Neural cell (in vitro differentiated cells): ENCODE results near the gene NFASC. TPM values are rescaled to one million over a fixed set of nuclear protein-coding genes. Genes with fewer than 3 reads are reported as not detected.
A peak's percentile ranks its signal among the peaks of the same experiment; 100 is the strongest.

Experiments used
- H2AFZ ChIP-seq: fragments of 200-600, 300-800 bp; sonication (generic), shearing (Covaris generic); 2 replicates; pipeline ENCODE4 v1.6.0; 2014; ENCODE audit warnings: low read depth, mild to moderate bottlenecking, antibody characterized with exemption, low read length, moderate library complexity
- H3F3A ChIP-seq: fragments of 200-600 bp; shearing (Covaris generic); 2 replicates; pipeline ENCODE4 v1.6.1; 2016; ENCODE audit warnings: mild to moderate bottlenecking, moderate library complexity, mixed read lengths, antibody characterized with exemption, low read length; ENCODE audit not compliant: insufficient read depth, poor library complexity, severe bottlenecking
- H3K27ac ChIP-seq: fragments of 200-600, 300-800 bp; sonication (generic), shearing (Covaris generic); 2 replicates; pipeline ENCODE4 v1.5.1; 2014; ENCODE audit warnings: mild to moderate bottlenecking, low read length, moderate library complexity
- H3K27me3 ChIP-seq: fragments of 300-800, 200-600 bp; sonication (generic), shearing (Covaris generic); 2 replicates; pipeline ENCODE4 v1.6.0; 2014; ENCODE audit warnings: mild to moderate bottlenecking, low read depth, low read length, moderate library complexity; ENCODE audit not compliant: insufficient read depth
- H3K36me3 ChIP-seq: fragments of 300-800, 200-600 bp; sonication (generic), shearing (Covaris generic); 2 replicates; pipeline ENCODE4 v1.5.1; 2014; ENCODE audit warnings: mild to moderate bottlenecking, antibody characterized with exemption, low read length, moderate library complexity; ENCODE audit not compliant: insufficient read depth
- H3K4me2 ChIP-seq: fragments of 300-800, 200-600 bp; sonication (generic), shearing (Covaris generic); 2 replicates; pipeline ENCODE4 v1.6.0; 2014; ENCODE audit warnings: mild to moderate bottlenecking, low read length
- H3K4me3 ChIP-seq: fragments of 300-800, 200-600 bp; sonication (generic), shearing (Covaris generic); 2 replicates; pipeline ENCODE4 v1.5.1; 2014; ENCODE audit warnings: mild to moderate bottlenecking, low read length, moderate library complexity
- H3K79me2 ChIP-seq: fragments of 200-600 bp; shearing (Covaris generic); replicated peaks from 2 replicates; pipeline ENCODE4 v1.6.0; 2014; ENCODE audit warnings: mild to moderate bottlenecking, low read length, moderate library complexity; ENCODE audit not compliant: insufficient read depth
- H3K9ac ChIP-seq: fragments of 300-800, 200-600 bp; sonication (generic), shearing (Covaris generic); 2 replicates; pipeline ENCODE4 v1.6.1; 2016; ENCODE audit warnings: mild to moderate bottlenecking, low read length, mixed read lengths
- H3K9me2 ChIP-seq: fragments of 200-600 bp; shearing (Covaris generic); 2 replicates; pipeline ENCODE4 v1.6.1; 2016; ENCODE audit warnings: mild to moderate bottlenecking, low read length, mixed read lengths; ENCODE audit not compliant: insufficient read depth
- H3K9me3 ChIP-seq: fragments of 200-600, 300-800 bp; sonication (generic), shearing (Covaris generic); 2 replicates; pipeline ENCODE4 v1.6.1; 2016; ENCODE audit warnings: mild to moderate bottlenecking, mixed run types, low read length, moderate library complexity, mixed read lengths
- H4K20me1 ChIP-seq: fragments of 200-600 bp; shearing (Covaris generic); 2 replicates; pipeline ENCODE4 v1.6.1; 2016; ENCODE audit warnings: mild to moderate bottlenecking, mixed run types; ENCODE audit not compliant: insufficient read depth
- EP300 ChIP-seq: fragments of 450-650 bp; conservative IDR thresholded peaks from 2 replicates; pipeline ENCODE4 v1.6.1; 2014; ENCODE audit warnings: antibody characterized with exemption, mild to moderate bottlenecking, moderate library complexity; ENCODE audit not compliant: poor library complexity, severe bottlenecking
- EZH2 ChIP-seq: fragments of 200-600, 300-800 bp; shearing (Covaris generic), sonication (generic); IDR thresholded peaks from 2 replicates; pipeline ENCODE4 v1.6.1; 2014; ENCODE audit warnings: antibody characterized with exemption, low read length, borderline replicate concordance, mild to moderate bottlenecking; ENCODE audit not compliant: insufficient read depth, poor library complexity, severe bottlenecking
- MXI1 ChIP-seq: fragments of 450-650 bp; conservative IDR thresholded peaks from 2 replicates; pipeline ENCODE4 v1.6.1; 2014; ENCODE audit warnings: antibody characterized with exemption, mild to moderate bottlenecking; ENCODE audit not compliant: poor library complexity, severe bottlenecking
- POLR2AphosphoS5 ChIP-seq: IDR thresholded peaks from 2 replicates; pipeline ENCODE4 v1.6.1; 2012
- RAD21 ChIP-seq: fragments of 450-650 bp; conservative IDR thresholded peaks from 2 replicates; pipeline ENCODE4 v1.6.1; 2014; ENCODE audit warnings: antibody characterized with exemption, mild to moderate bottlenecking, moderate library complexity
- SMC3 ChIP-seq: fragments of 450-650 bp; conservative IDR thresholded peaks from 2 replicates; pipeline ENCODE4 v1.6.1; 2014; ENCODE audit warnings: antibody characterized with exemption, mild to moderate bottlenecking, moderate library complexity; ENCODE audit not compliant: poor library complexity
- TAF1 ChIP-seq: IDR thresholded peaks from 2 replicates; pipeline ENCODE4 v1.6.1; 2012; ENCODE audit warnings: low read depth
- polyA plus RNA-seq: library from polyadenylated mRNA; depleted of rRNA; stranded (reverse); fragments of >200 nt; gene quantifications from 2 replicates; pipeline ENCODE4 v1.2.3, GENCODE V29; 2014
- TF ChIP-seq, protein P1 (sequence below): fragments of 450-650 bp; IDR thresholded peaks from 2 replicates; pipeline ENCODE4 v1.5.1; 2014; ENCODE audit warnings: antibody characterized with exemption, mild to moderate bottlenecking, moderate library complexity; ENCODE audit not compliant: poor library complexity, severe bottlenecking
- TF ChIP-seq, protein P2 (sequence below): IDR thresholded peaks from 2 replicates; pipeline ENCODE4 v1.6.1; 2012; ENCODE audit warnings: borderline replicate concordance

The NFASC gene
- polyA plus RNA-seq, 1 donor from 2014 or later = 23.9 TPM

DNA sequence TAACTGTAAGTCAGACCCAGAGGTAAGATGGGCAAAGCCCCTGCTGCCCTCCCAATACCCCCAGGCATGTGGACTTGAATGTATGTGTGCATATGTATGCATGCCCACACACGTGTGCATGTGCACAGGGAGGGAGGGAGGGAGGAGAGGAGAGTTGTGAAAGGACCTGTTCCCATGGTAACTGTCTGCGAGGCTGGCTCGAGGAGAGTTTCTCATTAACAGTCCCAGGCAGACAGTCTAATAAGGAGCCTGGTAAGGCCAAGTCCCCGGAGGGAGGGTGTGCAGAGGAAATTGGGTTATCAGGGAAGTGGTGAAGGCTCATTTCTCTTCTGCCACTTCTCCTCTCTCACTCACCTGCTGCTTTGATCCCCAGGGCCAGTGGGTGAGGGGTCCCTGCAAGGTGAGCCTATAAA lies 74.9 kb downstream of the NFASC start:
- no peak overlapping the region for H2AFZ ChIP-seq

DNA sequence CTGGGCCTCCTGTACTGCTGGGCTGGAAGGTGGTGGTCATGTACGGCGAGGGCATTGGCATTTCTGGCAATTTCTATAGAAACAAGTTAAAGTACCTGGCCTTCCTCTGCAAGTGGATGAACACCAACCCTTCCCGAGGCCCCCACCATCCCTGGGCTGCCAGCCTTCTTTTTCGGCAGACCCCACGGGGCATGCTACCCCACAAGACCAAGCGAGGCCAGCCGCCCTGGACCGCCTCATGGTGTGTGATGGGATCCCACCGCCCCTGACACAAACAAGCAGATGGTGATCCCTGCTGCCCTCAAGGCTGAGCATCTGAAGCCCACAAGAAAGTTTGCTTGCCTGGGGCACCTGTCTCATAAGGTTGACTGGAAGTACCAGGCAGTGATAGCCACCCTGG lies 76.0 kb downstream of the NFASC start:
- no peaks in the 10 kb centered on the region for H3K36me3 ChIP-seq
- H3K4me2 ChIP-seq = no peak overlapping the region
- no peaks in the 10 kb centered on the region for H3K79me2 ChIP-seq
- peak overlapping the region; percentile 52 for H3K9ac ChIP-seq
- no peaks in the 10 kb centered on the region for H3K27me3 ChIP-seq
- TF ChIP-seq, protein P1, sequence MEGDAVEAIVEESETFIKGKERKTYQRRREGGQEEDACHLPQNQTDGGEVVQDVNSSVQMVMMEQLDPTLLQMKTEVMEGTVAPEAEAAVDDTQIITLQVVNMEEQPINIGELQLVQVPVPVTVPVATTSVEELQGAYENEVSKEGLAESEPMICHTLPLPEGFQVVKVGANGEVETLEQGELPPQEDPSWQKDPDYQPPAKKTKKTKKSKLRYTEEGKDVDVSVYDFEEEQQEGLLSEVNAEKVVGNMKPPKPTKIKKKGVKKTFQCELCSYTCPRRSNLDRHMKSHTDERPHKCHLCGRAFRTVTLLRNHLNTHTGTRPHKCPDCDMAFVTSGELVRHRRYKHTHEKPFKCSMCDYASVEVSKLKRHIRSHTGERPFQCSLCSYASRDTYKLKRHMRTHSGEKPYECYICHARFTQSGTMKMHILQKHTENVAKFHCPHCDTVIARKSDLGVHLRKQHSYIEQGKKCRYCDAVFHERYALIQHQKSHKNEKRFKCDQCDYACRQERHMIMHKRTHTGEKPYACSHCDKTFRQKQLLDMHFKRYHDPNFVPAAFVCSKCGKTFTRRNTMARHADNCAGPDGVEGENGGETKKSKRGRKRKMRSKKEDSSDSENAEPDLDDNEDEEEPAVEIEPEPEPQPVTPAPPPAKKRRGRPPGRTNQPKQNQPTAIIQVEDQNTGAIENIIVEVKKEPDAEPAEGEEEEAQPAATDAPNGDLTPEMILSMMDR = no peak
- TF ChIP-seq EP300 = no peak
- no peak for TF ChIP-seq TAF1
- no peak for TF ChIP-seq RAD21
- TF ChIP-seq MXI1 = no peak
- no peak for TF ChIP-seq EZH2
- no peak for TF ChIP-seq POLR2AphosphoS5
- no peak for TF ChIP-seq SMC3
- TF ChIP-seq, protein P2, sequence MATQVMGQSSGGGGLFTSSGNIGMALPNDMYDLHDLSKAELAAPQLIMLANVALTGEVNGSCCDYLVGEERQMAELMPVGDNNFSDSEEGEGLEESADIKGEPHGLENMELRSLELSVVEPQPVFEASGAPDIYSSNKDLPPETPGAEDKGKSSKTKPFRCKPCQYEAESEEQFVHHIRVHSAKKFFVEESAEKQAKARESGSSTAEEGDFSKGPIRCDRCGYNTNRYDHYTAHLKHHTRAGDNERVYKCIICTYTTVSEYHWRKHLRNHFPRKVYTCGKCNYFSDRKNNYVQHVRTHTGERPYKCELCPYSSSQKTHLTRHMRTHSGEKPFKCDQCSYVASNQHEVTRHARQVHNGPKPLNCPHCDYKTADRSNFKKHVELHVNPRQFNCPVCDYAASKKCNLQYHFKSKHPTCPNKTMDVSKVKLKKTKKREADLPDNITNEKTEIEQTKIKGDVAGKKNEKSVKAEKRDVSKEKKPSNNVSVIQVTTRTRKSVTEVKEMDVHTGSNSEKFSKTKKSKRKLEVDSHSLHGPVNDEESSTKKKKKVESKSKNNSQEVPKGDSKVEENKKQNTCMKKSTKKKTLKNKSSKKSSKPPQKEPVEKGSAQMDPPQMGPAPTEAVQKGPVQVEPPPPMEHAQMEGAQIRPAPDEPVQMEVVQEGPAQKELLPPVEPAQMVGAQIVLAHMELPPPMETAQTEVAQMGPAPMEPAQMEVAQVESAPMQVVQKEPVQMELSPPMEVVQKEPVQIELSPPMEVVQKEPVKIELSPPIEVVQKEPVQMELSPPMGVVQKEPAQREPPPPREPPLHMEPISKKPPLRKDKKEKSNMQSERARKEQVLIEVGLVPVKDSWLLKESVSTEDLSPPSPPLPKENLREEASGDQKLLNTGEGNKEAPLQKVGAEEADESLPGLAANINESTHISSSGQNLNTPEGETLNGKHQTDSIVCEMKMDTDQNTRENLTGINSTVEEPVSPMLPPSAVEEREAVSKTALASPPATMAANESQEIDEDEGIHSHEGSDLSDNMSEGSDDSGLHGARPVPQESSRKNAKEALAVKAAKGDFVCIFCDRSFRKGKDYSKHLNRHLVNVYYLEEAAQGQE = no peak
- H3K27ac ChIP-seq = peak overlapping the region; percentile 89
- H4K20me1 ChIP-seq = no peaks in the 10 kb centered on the region
- peak overlapping the region; percentile 55 for H3K4me3 ChIP-seq
- no peak overlapping the region for H2AFZ ChIP-seq
- H3K9me2 ChIP-seq = no peaks in the 10 kb centered on the region
- no peaks in the 10 kb centered on the region for H3K9me3 ChIP-seq
- H3F3A ChIP-seq = no peaks in the 10 kb centered on the region

More for the DNA sequence above, 74.9 kb downstream of the NFASC start:
- Histone ChIP-seq H4K20me1 (no peaks in the 10 kb centered on the region), H3K36me3 (no peaks in the 10 kb centered on the region), H3K79me2 (no peaks in the 10 kb centered on the region), H3K27ac (peak overlapping the region; percentile 89), H3K9me3 (no peaks in the 10 kb centered on the region), H3K4me3 (peak overlapping the region; percentile 55), H3F3A (no peaks in the 10 kb centered on the region), H3K9me2 (no peaks in the 10 kb centered on the region), H3K9ac (peak overlapping the region; percentile 52), H3K27me3 (no peaks in the 10 kb centered on the region), H3K4me2 (no peak overlapping the region)
- TF ChIP-seq MXI1 = peak; percentile 81
- TF ChIP-seq EZH2 = no peak
- TF ChIP-seq EP300 = peak; percentile 52
- peak; percentile 41 for TF ChIP-seq SMC3
